ENCODE results near the gene PDE6D.

PDE6D gene

DNA sequence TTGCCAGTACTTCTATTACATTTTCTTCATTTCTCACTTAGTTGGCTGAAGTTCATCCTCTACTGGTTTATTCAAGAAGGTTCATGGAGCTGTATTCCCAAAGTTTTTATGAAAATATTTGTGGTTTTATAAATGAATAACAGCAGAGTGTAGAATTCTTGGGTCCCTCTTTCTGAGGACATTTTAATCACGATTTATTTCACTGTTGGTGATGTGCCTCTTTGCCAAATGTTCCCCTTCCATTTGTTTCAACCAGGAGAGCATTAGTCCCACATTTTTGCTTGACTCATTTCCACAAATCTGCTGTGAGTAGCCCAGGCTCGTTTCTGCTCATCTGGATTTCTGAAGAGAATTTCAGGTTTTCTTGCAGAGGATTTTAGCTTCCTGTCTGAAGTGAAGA, 25.9 kb upstream of the PDE6D start:
- TF ChIP-seq CTCF (IDR thresholded peaks at IDR 0.05; ENCODE audit: insufficient read depth, missing control alignments): no peak
- FAIRE-seq (no peak), DNase-seq (ENCODE audit: insufficient read length, low spot score) (no peak)

DNA sequence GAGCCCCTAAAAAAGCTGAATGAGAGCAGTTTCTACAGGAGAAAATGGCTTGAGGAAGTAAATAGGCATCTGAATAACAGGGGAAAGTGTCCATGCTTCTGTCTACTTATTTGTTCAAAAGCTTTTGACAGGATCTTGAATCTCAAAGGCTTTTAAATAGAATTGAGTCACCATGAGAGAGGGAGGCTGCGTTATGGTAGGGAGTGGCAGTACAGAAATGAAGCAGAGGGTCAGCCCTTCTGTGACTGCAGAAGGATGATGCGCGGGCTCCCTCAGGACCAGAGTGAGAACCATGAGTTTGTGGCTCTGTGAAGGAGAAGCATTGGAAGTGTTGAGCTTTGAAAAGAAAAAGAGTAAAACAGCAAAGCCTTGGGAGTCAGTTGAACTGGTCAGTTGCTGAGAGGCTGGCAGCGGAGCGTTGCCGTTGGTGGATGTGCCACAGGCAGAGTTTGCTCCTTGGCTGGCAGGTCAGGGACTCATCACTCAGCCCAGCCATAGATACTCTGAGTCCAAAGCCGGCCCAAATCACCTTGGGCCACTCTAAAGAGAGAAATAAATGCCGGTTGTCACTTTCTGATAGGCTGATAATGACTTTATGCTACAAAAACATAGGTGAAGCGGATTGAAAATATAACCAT, 22.5 kb upstream of the PDE6D start:
- TF ChIP-seq CTCF (IDR thresholded peaks at IDR 0.05; ENCODE audit: insufficient read depth, missing control alignments): no peak
- DNase-seq (ENCODE audit: insufficient read length, low spot score): no peak
- no peak for FAIRE-seq

DNA sequence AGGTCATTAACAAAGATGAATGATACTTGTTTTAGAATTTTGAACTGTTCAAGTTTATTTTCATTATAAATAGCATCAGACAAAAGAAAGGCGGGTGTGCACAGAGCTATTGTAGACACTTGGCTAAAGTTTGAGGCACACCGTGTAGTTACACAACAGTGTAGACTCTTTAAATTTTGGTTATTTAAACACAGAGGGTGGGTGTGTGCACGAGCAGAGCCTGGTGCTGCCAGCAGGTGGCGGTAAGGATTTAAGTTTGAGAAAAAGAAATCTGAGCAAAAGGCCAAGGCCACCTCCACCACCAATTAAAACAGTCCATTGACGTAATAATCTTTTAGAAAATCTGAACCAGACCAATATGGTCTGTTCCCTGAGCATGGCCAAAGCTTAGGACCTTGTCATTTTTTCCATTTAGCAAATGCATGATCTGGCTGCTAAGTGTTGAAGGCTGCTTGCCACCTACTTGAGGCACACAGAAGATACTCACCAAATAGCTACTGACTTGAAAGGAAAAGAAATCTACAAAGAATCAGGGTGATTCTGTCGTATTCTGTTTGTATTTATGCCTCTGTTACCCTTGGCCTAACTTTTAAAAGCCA, 19.5 kb upstream of the PDE6D start:
- peak; percentile 54 for TF ChIP-seq CTCF (IDR thresholded peaks at IDR 0.05; ENCODE audit: insufficient read depth, missing control alignments)
- FAIRE-seq (no peak), DNase-seq (ENCODE audit: insufficient read length, low spot score) (no peak)

GRCh38 chr2:231795525-231796327, 14.6 kb upstream of the PDE6D start:
- no peak for DNase-seq (ENCODE audit: insufficient read length, low spot score)
- FAIRE-seq: no peak
- TF ChIP-seq CTCF (IDR thresholded peaks at IDR 0.05; ENCODE audit: insufficient read depth, missing control alignments): peak; percentile 7

DNA sequence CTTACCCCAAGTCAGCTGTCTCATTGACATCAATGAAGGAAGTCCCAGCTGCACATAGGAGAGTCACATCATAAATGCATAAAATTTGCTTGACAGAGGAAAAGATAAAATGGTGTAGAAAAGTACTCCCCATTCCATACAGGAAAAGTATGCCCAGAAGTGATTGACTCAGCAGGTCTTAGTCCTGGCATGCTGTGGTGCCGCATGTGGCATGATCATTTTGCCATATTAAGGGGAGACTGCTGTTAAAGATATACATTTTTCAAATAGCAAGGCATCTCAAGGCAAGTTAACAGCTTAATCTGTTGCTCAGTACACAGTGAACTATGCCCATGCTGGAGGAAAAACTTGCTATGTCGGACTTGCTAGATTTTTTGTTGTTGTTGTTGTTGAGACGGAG, 13.3 kb upstream of the PDE6D start:
- no peak for DNase-seq (ENCODE audit: insufficient read length, low spot score)
- no peak for FAIRE-seq
- TF ChIP-seq CTCF (IDR thresholded peaks at IDR 0.05; ENCODE audit: insufficient read depth, missing control alignments): no peak

DNA sequence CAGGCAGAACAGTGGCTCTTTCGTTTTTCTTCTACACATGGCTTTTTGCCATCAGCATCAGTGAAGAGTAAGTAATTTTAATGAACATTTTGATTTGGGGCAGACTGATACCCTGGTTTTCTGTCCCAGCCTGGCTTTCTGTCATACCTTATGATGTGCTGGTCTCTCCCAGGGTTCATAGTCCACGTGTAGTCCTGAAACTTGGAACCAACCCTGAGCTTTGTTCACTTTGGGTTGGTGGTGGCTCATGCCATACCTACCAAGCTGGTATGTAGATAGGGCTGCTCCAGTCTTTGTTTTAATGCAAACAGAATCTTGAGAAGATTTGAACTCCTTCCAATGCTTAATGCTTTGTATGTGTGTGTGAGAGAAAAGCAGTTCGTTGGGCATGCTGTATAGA, 10.0 kb upstream of the PDE6D start:
- no peak for FAIRE-seq
- DNase-seq (ENCODE audit: insufficient read length, low spot score): no peak
- TF ChIP-seq CTCF (IDR thresholded peaks at IDR 0.05; ENCODE audit: insufficient read depth, missing control alignments): no peak

- FAIRE-seq (no peak), DNase-seq (ENCODE audit: insufficient read length, low spot score) (no peak)
- no peak for TF ChIP-seq CTCF (IDR thresholded peaks at IDR 0.05; ENCODE audit: insufficient read depth, missing control alignments)
Observed at GRCh38 chr2:231786917-231787292, 5.8 kb upstream of the PDE6D start.
